Uterus (tissue), 4 donors: Measurements from ENCODE around the gene NRARP. TPM values are rescaled to one million over a fixed set of nuclear protein-coding genes. Genes with fewer than 3 reads are reported as not detected.

Experiments used
- DNase-seq, 2 donors: peaks; one replicate each; pipeline ENCODE4 v3.0.0-alpha.2; 2019 to 2020
- H3K27ac ChIP-seq, 2 donors: fragments of 200-600 bp; sonication (generic); 1 replicate in 1 of 2; 2 replicates in 1 of 2; pipeline ENCODE4 v1.5.1; 2016 to 2018
- H3K27me3 ChIP-seq, 2 donors: fragments of 200-600 bp; sonication (generic); one replicate each; pipeline ENCODE4 v1.5.1; 2018 to 2019; ENCODE audit warnings: control low read depth in 1 of 2
- H3K36me3 ChIP-seq, 2 donors: fragments of 200-600 bp; sonication (generic); one replicate each; pipeline ENCODE4 v1.5.1; 2019; ENCODE audit warnings: control low read depth in 1 of 2
- H3K4me1 ChIP-seq, 2 donors: fragments of 200-600 bp; sonication (generic); one replicate each; pipeline ENCODE4 v1.5.1; 2018 to 2019; ENCODE audit warnings: control low read depth in 1 of 2
- H3K4me3 ChIP-seq, 2 donors: fragments of 200-600 bp; sonication (generic); 1 replicate in 1 of 2; 2 replicates in 1 of 2; pipeline ENCODE4 v1.5.1; 2018 to 2019; ENCODE audit warnings: mild to moderate bottlenecking in 1 of 2
- H3K9me3 ChIP-seq, 2 donors: fragments of 200-600 bp; sonication (generic); one replicate each; pipeline ENCODE4 v1.5.1; 2019; ENCODE audit warnings: control low read depth in 1 of 2
- CTCF ChIP-seq, 4 experiments: fragments of 200-600 bp in 2 of 4; fragments of 450-650 bp in 2 of 4; sonication (generic) in 2 of 4; IDR thresholded peaks; one replicate each; pipeline ENCODE4 v1.5.1; 2016 to 2019; ENCODE audit warnings: antibody characterized with exemption in 4 of 4, mild to moderate bottlenecking in 2 of 4, moderate library complexity in 1 of 4
- POLR2A ChIP-seq, 2 donors: fragments of 450-650 bp; IDR thresholded peaks; one replicate each; pipeline ENCODE4 v1.6.1; 2016; ENCODE audit warnings: antibody characterized with exemption in 2 of 2, mild to moderate bottlenecking in 1 of 2, moderate library complexity in 1 of 2
- intact Hi-C: fragments of 100-400 bp; cut with DNase I; formaldehyde crosslinking; loops from one replicate; pipeline ENCODE4 v1.15.1; 2023; ENCODE audit warnings: low total_unique reads
- total RNA-seq, 4 donors: library from RNA; depleted of rRNA in 3 of 4; stranded (reverse); fragments of >200 nt in 3 of 4; gene quantifications; one replicate each; pipeline versions ENCODE4 v1.1.0 to v1.2.4, GENCODE V29; 2014 to 2023
- donor health status: DM: yes; HTN: yes; CAD: no.

Gene NRARP
- total RNA-seq, 4 donors from 2014 or later, result 0.29 to 16.5 (median 11.4) TPM

- H3K4me3 ChIP-seq, result no peak overlapping the region
- no peak overlapping the region for H3K27ac ChIP-seq
- no peak for DNase-seq
- intact Hi-C loops, result no loop called here
- no peaks in the 10 kb centered on the region for H3K27me3 ChIP-seq
- H3K9me3 ChIP-seq, result no peaks in the 10 kb centered on the region
- H3K4me1 ChIP-seq, result peaks cover 0 to 10% of the 10 kb centered on the region in 2 donors
- no peaks in the 10 kb centered on the region for H3K36me3 ChIP-seq
- no peak for TF ChIP-seq POLR2A (IDR thresholded peaks at IDR 0.05)
- no peak for TF ChIP-seq CTCF (IDR thresholded peaks at IDR 0.05)
Observed at GRCh38 chr9:137280474-137281344, 21.4 kb downstream of the NRARP start.

- Histone ChIP-seq H3K4me3 (no peak overlapping the region), H3K4me1 (peaks cover 0 to 10% of the 10 kb centered on the region in 2 donors), H3K36me3 (no peaks in the 10 kb centered on the region), H3K27me3 (no peaks in the 10 kb centered on the region), H3K27ac (no peak overlapping the region), H3K9me3 (no peaks in the 10 kb centered on the region)
- no peak for TF ChIP-seq CTCF (IDR thresholded peaks at IDR 0.05)
- TF ChIP-seq POLR2A (IDR thresholded peaks at IDR 0.05), result no peak
- intact Hi-C loops, result no loop called here
- DNase-seq, result no peak
Observed at GRCh38 chr9:137279741-137280473, 22.2 kb downstream of the NRARP start.

- Histone ChIP-seq H3K4me3 (peak overlapping the region in 1 of 2 donors; percentile 42), H3K36me3 (no peaks in the 10 kb centered on the region), H3K27me3 (no peaks in the 10 kb centered on the region), H3K4me1 (peaks cover 0 to 10% of the 10 kb centered on the region in 2 donors), H3K27ac (no peak overlapping the region), H3K9me3 (no peaks in the 10 kb centered on the region)
- intact Hi-C loops, result no loop called here
- TF ChIP-seq CTCF (IDR thresholded peaks at IDR 0.05), result no peak
- TF ChIP-seq POLR2A (IDR thresholded peaks at IDR 0.05), result no peak
- no peak for DNase-seq
Observed at GRCh38 chr9:137278721-137279711, 23.1 kb downstream of the NRARP start.

GRCh38 chr9:137278061-137278701, 23.9 kb downstream of the NRARP start:
- no peaks in the 10 kb centered on the region for H3K27me3 ChIP-seq
- intact Hi-C loops, result no loop called here
- TF ChIP-seq CTCF (IDR thresholded peaks at IDR 0.05) (no peak), POLR2A (IDR thresholded peaks at IDR 0.05) (no peak)

More at GRCh38 chr9:137278061-137278701, 23.9 kb downstream of the NRARP start:
- Histone ChIP-seq H3K36me3 (no peaks in the 10 kb centered on the region), H3K4me3 (peak overlapping the region; percentile 18 to 42), H3K9me3 (no peaks in the 10 kb centered on the region), H3K27ac (peak overlapping the region; percentile 77 to 78), H3K4me1 (peaks cover 0 to 10% of the 10 kb centered on the region in 2 donors)
- DNase-seq, result peak in 1 of 2 donors; percentile 24
